Suprapubic skin (tissue), 4 donors: ENCODE results near the gene CNTD1.

Experiments used
- CTCF ChIP-seq, 2 donors: fragments of 200-600 bp in 1 of 2; fragments of 450-650 bp in 1 of 2; sonication (generic) in 1 of 2; IDR thresholded peaks; one replicate each; pipeline ENCODE4 v1.5.1; 2016 to 2019; ENCODE audit warnings: antibody characterized with exemption in 2 of 2, mild to moderate bottlenecking in 1 of 2, moderate library complexity in 1 of 2
- EP300 ChIP-seq: sonication (generic); formaldehyde crosslinking; IDR thresholded peaks from one replicate; pipeline ENCODE4 v1.6.1; 2017; ENCODE audit warnings: antibody characterized with exemption
- POLR2A ChIP-seq, 2 donors: fragments of 450-650 bp; IDR thresholded peaks; one replicate each; pipeline ENCODE4 v1.6.1; 2017; ENCODE audit warnings: antibody characterized with exemption in 2 of 2, mild to moderate bottlenecking in 2 of 2, moderate library complexity in 2 of 2
- POLR2AphosphoS5 ChIP-seq, 3 donors: sonication (generic); formaldehyde crosslinking; IDR thresholded peaks; one replicate each; pipeline ENCODE4 v1.6.1; 2017; ENCODE audit warnings: antibody characterized with exemption in 3 of 3

GRCh38 chr17:42849451-42850181, 51.0 kb downstream of the CNTD1 start:
- no peak for TF ChIP-seq CTCF (IDR thresholded peaks at IDR 0.05)
- TF ChIP-seq POLR2A (IDR thresholded peaks at IDR 0.05) = no peak
- no peak for TF ChIP-seq POLR2AphosphoS5 (IDR thresholded peaks at IDR 0.05)
- TF ChIP-seq EP300 = no peak
